Sigmoid colon (tissue), 4 donors: ENCODE results near the gene ABAT.
A peak's percentile ranks its signal among the peaks of the same experiment; 100 is the strongest.

Experiments
- CTCF ChIP-seq, 4 experiments: fragments of 450-650 bp in 3 of 4; fragments of 200-600 bp in 1 of 4; IDR thresholded peaks; one replicate each; pipeline ENCODE4 v1.5.1; 2016 to 2019; ENCODE audit warnings: antibody characterized with exemption in 4 of 4, mild to moderate bottlenecking in 3 of 4, moderate library complexity in 2 of 4
- EP300 ChIP-seq, 4 donors: sonication (generic); formaldehyde crosslinking; IDR thresholded peaks; one replicate each; pipeline ENCODE4 v1.6.1; 2017; ENCODE audit warnings: antibody characterized with exemption in 4 of 4
- POLR2A ChIP-seq, 2 donors: fragments of 450-650 bp; IDR thresholded peaks; one replicate each; pipeline ENCODE4 v1.6.1; 2016; ENCODE audit warnings: antibody characterized with exemption in 2 of 2, mild to moderate bottlenecking in 2 of 2, moderate library complexity in 2 of 2
- POLR2AphosphoS5 ChIP-seq, 4 donors: sonication (generic); formaldehyde crosslinking; IDR thresholded peaks; one replicate each; pipeline ENCODE4 v1.6.1; 2017; ENCODE audit warnings: antibody characterized with exemption in 4 of 4

- TF ChIP-seq EP300 (IDR thresholded peaks at IDR 0.05) (peak in 1 of 4 donors; percentile 25), POLR2A (IDR thresholded peaks at IDR 0.05) (peak in 1 of 2 donors; percentile 43), CTCF (IDR thresholded peaks at IDR 0.05) (no peak), POLR2AphosphoS5 (IDR thresholded peaks at IDR 0.05) (peak; percentile 48 to 89 (median 82))
Measured at GRCh38 chr16:8797364-8798173, 123.2 kb downstream of the ABAT start, which contains the start of the genes PMM2 and TMEM186.
